ENCODE results near the gene ETHE1. TPM values are rescaled to one million over a fixed set of nuclear protein-coding genes. Genes with fewer than 3 reads are reported as not detected.

ETHE1 gene
- polyA plus RNA-seq, 2 of the 4 experiments (the other 2 are of a cell fraction), result 37.3 to 58.9 TPM

GRCh38 chr19:43457809-43458208, 69.2 kb downstream of the ETHE1 start:
- WGBS (ENCODE audit: missing lambda C conversion rate), result 89% methylated on average over 4 of the region's 4 CpGs
- ChIA-PET CTCF (interaction anchor here (0.7 to 14.0 kb wide), 5 partner anchors 12 to 98 kb away, joined by 3 to 176 read pairs (median 8); no protein-coding TSS in a partner anchor), POLR2A (interaction anchor here (0.5 kb wide), 1 partner anchor 1409 kb away, joined by 4 read pairs; no protein-coding TSS in a partner anchor)
- Histone ChIP-seq H3K9me3 (0 out of 3 replicates have a peak, but pooled peaks cover 1% of the 10 kb centered on the region), H3K4me2 (no peak overlapping the region), H3K4me1 (no peaks in the 10 kb centered on the region), H3K27ac (no peak overlapping the region), H3K4me3 (no peak overlapping the region)
- ATAC-seq (no peak), FAIRE-seq (no peak), DNase-seq (ENCODE audit: low read depth in 1 of 2, low spot score in 1 of 2) (no peak)
- TF ChIP-seq EHF (CRISPR knock-in tag; IDR thresholded peaks at IDR 0.05), result no peak
- TF ChIP-seq ATOH8 (CRISPR knock-in tag; IDR thresholded peaks at IDR 0.05; ENCODE audit: low read depth), result no peak
- TF ChIP-seq EHMT2 (IDR thresholded peaks at IDR 0.05; ENCODE audit: low read depth), result no peak
- no peak for TF ChIP-seq ZFP36 (IDR thresholded peaks at IDR 0.05; ENCODE audit: borderline replicate concordance, partially characterized antibody)
- no peak for TF ChIP-seq POLR2A (IDR thresholded peaks at IDR 0.05; ENCODE audit: low read length)
- no peak for TF ChIP-seq MAX (IDR thresholded peaks at IDR 0.05)
- TF ChIP-seq NFE2L2 (conservative IDR thresholded peaks at IDR 0.05; ENCODE audit: low read length), result no peak
- TF ChIP-seq MAFK (IDR thresholded peaks at IDR 0.05; ENCODE audit: partially characterized antibody), result no peak
- no peak for TF ChIP-seq BCL3 (IDR thresholded peaks at IDR 0.05)
- TF ChIP-seq HES2 (IDR thresholded peaks at IDR 0.05), result no peak
- TF ChIP-seq CHD4 (IDR thresholded peaks at IDR 0.05; ENCODE audit: borderline replicate concordance), result no peak
- no peak for TF ChIP-seq E2F6 (IDR thresholded peaks at IDR 0.05; ENCODE audit: borderline replicate concordance, low read depth)
- no peak for TF ChIP-seq PHF8 (IDR thresholded peaks at IDR 0.05; ENCODE audit: borderline replicate concordance, low read depth)
- TF ChIP-seq RCOR1 (IDR thresholded peaks at IDR 0.05; ENCODE audit: low read depth, low read length), result no peak
- no peak for TF ChIP-seq KDM5A (IDR thresholded peaks at IDR 0.05)
- no peak for TF ChIP-seq HEYL (CRISPR knock-in tag; IDR thresholded peaks at IDR 0.05)
- no peak for TF ChIP-seq RARB (CRISPR knock-in tag; IDR thresholded peaks at IDR 0.05)
- TF ChIP-seq ZSCAN20 (CRISPR knock-in tag; IDR thresholded peaks at IDR 0.05), result no peak

Other genes starting within 250 kb of the ETHE1 start
- 0.03 TPM in 1 of 2 replicates, not detected in the other for gene CD177, start 173.5 kb downstream of the ETHE1 start, polyA plus RNA-seq (2011; rRNA removed)
- gene CD177, start 173.5 kb downstream of the ETHE1 start, polyA plus RNA-seq (2017; fragmentation: RNase III; extraction: RNeasy Plus Mini Kit Qiagen cat#74134 plus additional on column Dnase treatment), result 0.05 to 0.09 TPM in 2 of 3 replicates, not detected in the other
- gene TEX101, start 112.3 kb downstream of the ETHE1 start, polyA plus RNA-seq (2011; rRNA removed), result not detected in 2 replicates
- not detected in 3 replicates for gene TEX101, start 112.3 kb downstream of the ETHE1 start, polyA plus RNA-seq (2017; fragmentation: RNase III; extraction: RNeasy Plus Mini Kit Qiagen cat#74134 plus additional on column Dnase treatment)
- gene LYPD3, start 61.6 kb downstream of the ETHE1 start, polyA plus RNA-seq (2011; rRNA removed), result 0.43 and 0.78 TPM in 2 replicates
- gene LYPD3, start 61.6 kb downstream of the ETHE1 start, polyA plus RNA-seq (2017; fragmentation: RNase III; extraction: RNeasy Plus Mini Kit Qiagen cat#74134 plus additional on column Dnase treatment), result 0.27 to 0.69 TPM (median 0.33 TPM) in 3 replicates
- 4.4 and 5.5 TPM in 2 replicates for gene PHLDB3, start 22.5 kb downstream of the ETHE1 start, polyA plus RNA-seq (2011; rRNA removed)
- gene PHLDB3, start 22.5 kb downstream of the ETHE1 start, polyA plus RNA-seq (2017; fragmentation: RNase III; extraction: RNeasy Plus Mini Kit Qiagen cat#74134 plus additional on column Dnase treatment), result 10.1 to 12.0 TPM (median 12.0 TPM) in 3 replicates
- 0.09 and 0.38 TPM in 2 replicates for gene ZNF575, start 6.0 kb upstream of the ETHE1 start, polyA plus RNA-seq (2011; rRNA removed)
- gene ZNF575, start 6.0 kb upstream of the ETHE1 start, polyA plus RNA-seq (2017; fragmentation: RNase III; extraction: RNeasy Plus Mini Kit Qiagen cat#74134 plus additional on column Dnase treatment), result 1.4 to 2.2 TPM (median 1.5 TPM) in 3 replicates
- gene XRCC1, start 48.3 kb upstream of the ETHE1 start, polyA plus RNA-seq (2011; rRNA removed), result 31.9 and 32.0 TPM in 2 replicates
- gene XRCC1, start 48.3 kb upstream of the ETHE1 start, polyA plus RNA-seq (2017; fragmentation: RNase III; extraction: RNeasy Plus Mini Kit Qiagen cat#74134 plus additional on column Dnase treatment), result 55.1 to 62.3 TPM (median 55.2 TPM) in 3 replicates
- 0.12 TPM in 1 of 2 replicates, not detected in the other for gene PINLYP, start 48.6 kb upstream of the ETHE1 start, polyA plus RNA-seq (2011; rRNA removed)
- gene PINLYP, start 48.6 kb upstream of the ETHE1 start, polyA plus RNA-seq (2017; fragmentation: RNase III; extraction: RNeasy Plus Mini Kit Qiagen cat#74134 plus additional on column Dnase treatment), result 0.27 to 0.37 TPM (median 0.28 TPM) in 3 replicates
- gene IRGQ, start 68.9 kb upstream of the ETHE1 start, polyA plus RNA-seq (2011; rRNA removed), result 10.0 and 14.2 TPM in 2 replicates
- gene IRGQ, start 68.9 kb upstream of the ETHE1 start, polyA plus RNA-seq (2017; fragmentation: RNase III; extraction: RNeasy Plus Mini Kit Qiagen cat#74134 plus additional on column Dnase treatment), result 6.3 to 6.5 TPM (median 6.4 TPM) in 3 replicates
- 10.6 and 11.2 TPM in 2 replicates for gene ZNF576, start 69.4 kb upstream of the ETHE1 start, polyA plus RNA-seq (2011; rRNA removed)
- 15.4 to 16.8 TPM (median 16.5 TPM) in 3 replicates for gene ZNF576, start 69.4 kb upstream of the ETHE1 start, polyA plus RNA-seq (2017; fragmentation: RNase III; extraction: RNeasy Plus Mini Kit Qiagen cat#74134 plus additional on column Dnase treatment)
- 0.41 and 0.47 TPM in 2 replicates for gene SRRM5, start 84.9 kb upstream of the ETHE1 start, polyA plus RNA-seq (2011; rRNA removed)
- 0.44 to 0.55 TPM (median 0.50 TPM) in 3 replicates for gene SRRM5, start 84.9 kb upstream of the ETHE1 start, polyA plus RNA-seq (2017; fragmentation: RNase III; extraction: RNeasy Plus Mini Kit Qiagen cat#74134 plus additional on column Dnase treatment)
- gene ZNF428, start 92.4 kb upstream of the ETHE1 start, polyA plus RNA-seq (2011; rRNA removed), result 19.3 and 22.9 TPM in 2 replicates
- 47.7 to 58.5 TPM (median 52.4 TPM) in 3 replicates for gene ZNF428, start 92.4 kb upstream of the ETHE1 start, polyA plus RNA-seq (2017; fragmentation: RNase III; extraction: RNeasy Plus Mini Kit Qiagen cat#74134 plus additional on column Dnase treatment)
- 4.2 and 4.7 TPM in 2 replicates for gene CADM4, start 112.6 kb upstream of the ETHE1 start, polyA plus RNA-seq (2011; rRNA removed)
- 8.8 to 10.1 TPM (median 9.2 TPM) in 3 replicates for gene CADM4, start 112.6 kb upstream of the ETHE1 start, polyA plus RNA-seq (2017; fragmentation: RNase III; extraction: RNeasy Plus Mini Kit Qiagen cat#74134 plus additional on column Dnase treatment)
- 48.6 and 55.3 TPM in 2 replicates for gene PLAUR, start 143.0 kb upstream of the ETHE1 start, polyA plus RNA-seq (2011; rRNA removed)
- 27.4 to 29.0 TPM (median 28.3 TPM) in 3 replicates for gene PLAUR, start 143.0 kb upstream of the ETHE1 start, polyA plus RNA-seq (2017; fragmentation: RNase III; extraction: RNeasy Plus Mini Kit Qiagen cat#74134 plus additional on column Dnase treatment)
- gene IRGC, start 188.9 kb upstream of the ETHE1 start, polyA plus RNA-seq (2011; rRNA removed), result not detected in 2 replicates
- not detected in 3 replicates for gene IRGC, start 188.9 kb upstream of the ETHE1 start, polyA plus RNA-seq (2017; fragmentation: RNase III; extraction: RNeasy Plus Mini Kit Qiagen cat#74134 plus additional on column Dnase treatment)
- 14.2 and 24.4 TPM in 2 replicates for gene SMG9, start 227.8 kb upstream of the ETHE1 start, polyA plus RNA-seq (2011; rRNA removed)
- 44.2 to 47.3 TPM (median 46.7 TPM) in 3 replicates for gene SMG9, start 227.8 kb upstream of the ETHE1 start, polyA plus RNA-seq (2017; fragmentation: RNase III; extraction: RNeasy Plus Mini Kit Qiagen cat#74134 plus additional on column Dnase treatment)